GM23338 (cell line): ENCODE results near the gene KCNG3. TPM values are rescaled to one million over a fixed set of nuclear protein-coding genes. Genes with fewer than 3 reads are reported as not detected.

Experiments
- ATAC-seq: fragments of 200-7000 bp; cut with Tn5 transposase; 3 replicates; pipeline ENCODE4 v1.9.1; 2020
- DNase-seq: peaks from one replicate; pipeline ENCODE4 v3.0.0-alpha.2; 2015; ENCODE audit warnings: low spot score
- H2AFZ ChIP-seq: fragments of 200-600 bp; sonication (generic); 2 replicates; pipeline ENCODE4 v1.8.0; 2016; ENCODE audit warnings: antibody characterized with exemption, mild to moderate bottlenecking, moderate library complexity
- H3F3A ChIP-seq: fragments of 200-600 bp; sonication (generic); replicated peaks from 2 replicates; pipeline ENCODE4 v1.8.0; 2017; ENCODE audit warnings: antibody characterized with exemption, mixed run types, low read depth
- H3K27ac ChIP-seq: fragments of 200-600 bp; sonication (generic); 2 replicates; pipeline ENCODE4 v1.6.1; 2016; ENCODE audit warnings: low read depth
- H3K27me3 ChIP-seq: fragments of 200-600 bp; sonication (generic); 2 replicates; pipeline ENCODE4 v1.8.0; 2016; ENCODE audit warnings: mild to moderate bottlenecking, mixed run types, moderate library complexity; ENCODE audit not compliant: insufficient read depth
- H3K36me3 ChIP-seq: fragments of 200-600 bp; sonication (generic); 2 replicates; pipeline ENCODE4 v1.8.0; 2016; ENCODE audit warnings: mild to moderate bottlenecking; ENCODE audit not compliant: insufficient read depth
- H3K4me1 ChIP-seq: fragments of 200-600 bp; sonication (generic); 2 replicates; pipeline ENCODE4 v1.8.0; 2016; ENCODE audit warnings: mild to moderate bottlenecking, moderate library complexity; ENCODE audit not compliant: insufficient read depth
- H3K4me2 ChIP-seq: fragments of 200-600 bp; sonication (generic); 2 replicates; pipeline ENCODE4 v1.7.1; 2017; ENCODE audit warnings: mixed run types
- H3K4me3 ChIP-seq: fragments of 200-600 bp; sonication (generic); 2 replicates; pipeline ENCODE4 v1.6.1; 2016; ENCODE audit warnings: mixed run types
- H3K79me2 ChIP-seq: fragments of 200-600 bp; sonication (generic); replicated peaks from 2 replicates; pipeline ENCODE4 v1.8.0; 2017; ENCODE audit warnings: mild to moderate bottlenecking; ENCODE audit not compliant: insufficient read depth
- H3K9me2 ChIP-seq: fragments of 200-600 bp; sonication (generic); 2 replicates; pipeline ENCODE4 v1.8.0; 2017; ENCODE audit not compliant: insufficient read depth
- H4K20me1 ChIP-seq: fragments of 200-600 bp; sonication (generic); replicated peaks from 2 replicates; pipeline ENCODE4 v1.8.0; 2017; ENCODE audit warnings: mild to moderate bottlenecking; ENCODE audit not compliant: insufficient read depth
- H3K27ac Mint-ChIP-seq: 2 replicates; pipeline ENCODE4 v1.8.0; 2020; ENCODE audit warnings: inconsistent platforms, mild to moderate bottlenecking, moderate library complexity, mixed read lengths
- H3K27me3 Mint-ChIP-seq: 3 replicates; pipeline ENCODE4 v1.8.0; 2022; ENCODE audit warnings: low read depth, mild to moderate bottlenecking, moderate library complexity, mixed read lengths, inconsistent platforms; ENCODE audit not compliant: insufficient read depth, poor library complexity
- H3K36me3 Mint-ChIP-seq: 3 replicates; pipeline ENCODE4 v1.8.0; 2021; ENCODE audit warnings: low read depth, mild to moderate bottlenecking, inconsistent platforms, moderate library complexity, mixed read lengths
- H3K4me1 Mint-ChIP-seq: 3 replicates; pipeline ENCODE4 v1.8.0; 2020; ENCODE audit warnings: mild to moderate bottlenecking, inconsistent platforms, mixed read lengths
- H3K4me3 Mint-ChIP-seq: 3 replicates; pipeline ENCODE4 v1.8.0; 2021; ENCODE audit warnings: moderate library complexity, mild to moderate bottlenecking, inconsistent platforms, mixed read lengths
- H3K9me3 Mint-ChIP-seq: 3 replicates; pipeline ENCODE4 v1.8.0; 2020; ENCODE audit warnings: moderate library complexity, mild to moderate bottlenecking, inconsistent platforms, mixed read lengths
- CREB1 ChIP-seq: fragments of 250-450 bp; sonication (Bioruptor Pico); IDR thresholded peaks from 2 replicates; pipeline ENCODE4 v1.5.0; 2020; ENCODE audit warnings: low read depth, mild to moderate bottlenecking, moderate library complexity
- CTCF ChIP-seq, 2 experiments: fragments of 200-600 bp in 1 of 2; sonication (generic) in 1 of 2; conservative IDR thresholded peaks; 2 replicates each; pipeline versions ENCODE4 v1.5.1 to v1.6.1; 2016 to 2017; ENCODE audit warnings: antibody characterized with exemption in 2 of 2, low read depth in 2 of 2, mild to moderate bottlenecking in 2 of 2, moderate library complexity in 1 of 2
- EZH2 ChIP-seq: fragments of 200-600 bp; sonication (generic); IDR thresholded peaks from one replicate; pipeline ENCODE4 v1.8.0; 2017; ENCODE audit warnings: antibody characterized with exemption, mild to moderate bottlenecking, low read depth; ENCODE audit not compliant: unreplicated experiment
- NANOG ChIP-seq: IDR thresholded peaks from 2 replicates; pipeline ENCODE4 v1.6.1; 2016; ENCODE audit warnings: antibody characterized with exemption, borderline replicate concordance
- POLR2AphosphoS5 ChIP-seq: IDR thresholded peaks from 2 replicates; pipeline ENCODE4 v1.6.1; 2016; ENCODE audit warnings: antibody characterized with exemption, low read depth
- STAT1 ChIP-seq: IDR thresholded peaks from one replicate; pipeline ENCODE4 v1.6.1; 2016; ENCODE audit warnings: antibody characterized with exemption; ENCODE audit not compliant: unreplicated experiment
- ZNF114 ChIP-seq: fragments of 250-450 bp; sonication (Bioruptor Pico); IDR thresholded peaks from 2 replicates; pipeline ENCODE4 v1.5.0; 2020; ENCODE audit warnings: mild to moderate bottlenecking, moderate library complexity
- ZNF462 ChIP-seq: fragments of 250-450 bp; sonication (Bioruptor Pico); IDR thresholded peaks from 2 replicates; pipeline ENCODE4 v1.5.0; 2020; ENCODE audit warnings: mild to moderate bottlenecking, moderate library complexity
- polyA plus RNA-seq: library from polyadenylated mRNA; unstranded; fragments of >200 nt; fragmentation: Nextera tagmentation; extraction: Ambion mirVana; gene quantifications from 2 replicates; pipeline ENCODE4 v1.2.1, GENCODE V29; 2016
- total RNA-seq: library from RNA; depleted of rRNA; stranded (reverse); fragments of >200 nt; shearing (Covaris generic); gene quantifications from 2 replicates; pipeline ENCODE4 v1.2.3, GENCODE V29; 2014
- TF ChIP-seq, protein P1 (sequence below): IDR thresholded peaks from one replicate; pipeline ENCODE4 v1.6.1; 2018; ENCODE audit warnings: antibody characterized with exemption; ENCODE audit not compliant: unreplicated experiment

The KCNG3 gene
- total and polyA plus RNA-seq, 2 experiments from 2014 or later: 2.5 to 36.2 TPM

GRCh38 chr2:42523341-42523740, 29.6 kb upstream of the KCNG3 start (continued):
- TF ChIP-seq ZNF462 (no peak), EZH2 (no peak), STAT1 (no peak)

DNA sequence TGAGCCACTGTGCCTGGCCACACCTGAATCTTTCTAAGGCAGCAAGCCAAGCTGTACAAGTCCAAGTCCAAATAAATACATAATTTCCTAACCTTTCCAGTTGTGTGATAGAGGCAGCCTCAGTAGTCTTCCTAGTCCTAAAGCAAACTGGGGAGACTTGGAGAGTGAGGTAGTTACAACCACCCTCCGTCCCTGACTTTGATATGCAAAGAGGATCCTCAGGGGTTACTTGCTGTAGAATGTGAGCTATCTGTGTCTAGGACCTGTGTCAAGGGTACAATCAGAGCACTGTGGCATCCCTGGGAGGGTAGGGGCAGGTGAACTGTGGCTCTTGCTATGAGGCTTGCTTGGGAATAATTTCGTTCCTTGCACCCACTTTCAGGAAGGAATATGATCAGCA, 28.3 kb upstream of the KCNG3 start:
- no peaks in the 10 kb centered on the region for H4K20me1 ChIP-seq
- peaks cover 21% of the 10 kb centered on the region for H3K4me1 ChIP-seq
- H3K79me2 ChIP-seq: no peaks in the 10 kb centered on the region
- H3K27me3 ChIP-seq: no peaks in the 10 kb centered on the region
- Mint-ChIP-seq H3K9me3 (no peaks in the 10 kb centered on the region), H3K4me1 (peaks cover 14% of the 10 kb centered on the region), H3K27ac (no peak overlapping the region), H3K36me3 (no peaks in the 10 kb centered on the region), H3K27me3 (peaks cover 3% of the 10 kb centered on the region), H3K4me3 (no peak overlapping the region)
- H3K4me2 ChIP-seq: no peak overlapping the region
- TF ChIP-seq ZNF114 (CRISPR knock-in tag) (no peak), POLR2AphosphoS5 (no peak), EZH2 (no peak), CREB1 (CRISPR knock-in tag) (no peak), CTCF (conservative IDR thresholded peaks at IDR 0.05; ENCODE audit: low read depth in 2 of 2) (no peak), NANOG (no peak)
- TF ChIP-seq, protein P1, sequence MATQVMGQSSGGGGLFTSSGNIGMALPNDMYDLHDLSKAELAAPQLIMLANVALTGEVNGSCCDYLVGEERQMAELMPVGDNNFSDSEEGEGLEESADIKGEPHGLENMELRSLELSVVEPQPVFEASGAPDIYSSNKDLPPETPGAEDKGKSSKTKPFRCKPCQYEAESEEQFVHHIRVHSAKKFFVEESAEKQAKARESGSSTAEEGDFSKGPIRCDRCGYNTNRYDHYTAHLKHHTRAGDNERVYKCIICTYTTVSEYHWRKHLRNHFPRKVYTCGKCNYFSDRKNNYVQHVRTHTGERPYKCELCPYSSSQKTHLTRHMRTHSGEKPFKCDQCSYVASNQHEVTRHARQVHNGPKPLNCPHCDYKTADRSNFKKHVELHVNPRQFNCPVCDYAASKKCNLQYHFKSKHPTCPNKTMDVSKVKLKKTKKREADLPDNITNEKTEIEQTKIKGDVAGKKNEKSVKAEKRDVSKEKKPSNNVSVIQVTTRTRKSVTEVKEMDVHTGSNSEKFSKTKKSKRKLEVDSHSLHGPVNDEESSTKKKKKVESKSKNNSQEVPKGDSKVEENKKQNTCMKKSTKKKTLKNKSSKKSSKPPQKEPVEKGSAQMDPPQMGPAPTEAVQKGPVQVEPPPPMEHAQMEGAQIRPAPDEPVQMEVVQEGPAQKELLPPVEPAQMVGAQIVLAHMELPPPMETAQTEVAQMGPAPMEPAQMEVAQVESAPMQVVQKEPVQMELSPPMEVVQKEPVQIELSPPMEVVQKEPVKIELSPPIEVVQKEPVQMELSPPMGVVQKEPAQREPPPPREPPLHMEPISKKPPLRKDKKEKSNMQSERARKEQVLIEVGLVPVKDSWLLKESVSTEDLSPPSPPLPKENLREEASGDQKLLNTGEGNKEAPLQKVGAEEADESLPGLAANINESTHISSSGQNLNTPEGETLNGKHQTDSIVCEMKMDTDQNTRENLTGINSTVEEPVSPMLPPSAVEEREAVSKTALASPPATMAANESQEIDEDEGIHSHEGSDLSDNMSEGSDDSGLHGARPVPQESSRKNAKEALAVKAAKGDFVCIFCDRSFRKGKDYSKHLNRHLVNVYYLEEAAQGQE: no peak
- H3F3A ChIP-seq: 0 out of 2 replicates have a peak, but pooled peaks cover 6% of the 10 kb centered on the region
- peak; percentile 77 for ATAC-seq
- no peak overlapping the region for H3K4me3 ChIP-seq
- no peak overlapping the region for H3K27ac ChIP-seq
- H2AFZ ChIP-seq: no peak overlapping the region
- H3K9me2 ChIP-seq: no peaks in the 10 kb centered on the region
- no peaks in the 10 kb centered on the region for H3K36me3 ChIP-seq
- no peak for DNase-seq
